H9 (cell line): ENCODE measurements around the gene NUP214. TPM values are rescaled to one million over a fixed set of nuclear protein-coding genes. Genes with fewer than 3 reads are reported as not detected.

Experiments used
- DNase-seq: peaks from one replicate; pipeline ENCODE4 v3.0.0-alpha.2; 2017
- H2AFZ ChIP-seq: one replicate; pipeline ENCODE4 v1.6.1; 2013; ENCODE audit warnings: mild to moderate bottlenecking, low read length, control low read depth, moderate library complexity
- H2AK5ac ChIP-seq: 2 replicates; pipeline ENCODE4 v1.6.1; 2013; ENCODE audit warnings: low read length, control low read depth, mixed read lengths; ENCODE audit not compliant: insufficient read length
- H2BK120ac ChIP-seq: one replicate; pipeline ENCODE4 v1.6.1; 2013; ENCODE audit warnings: low read depth, mild to moderate bottlenecking, low read length, control low read depth, inconsistent platforms; ENCODE audit not compliant: poor library complexity, severe bottlenecking
- H2BK12ac ChIP-seq: 2 replicates; pipeline ENCODE4 v1.6.1; 2013; ENCODE audit warnings: low read length, control low read depth, mixed read lengths, low read depth; ENCODE audit not compliant: insufficient read length
- H2BK15ac ChIP-seq: 2 replicates; pipeline ENCODE4 v1.6.1; 2013; ENCODE audit warnings: low read depth, low read length, control low read depth
- H2BK20ac ChIP-seq: one replicate; pipeline ENCODE4 v1.6.1; 2013; ENCODE audit warnings: low read depth, mild to moderate bottlenecking, low read length, control low read depth, inconsistent platforms; ENCODE audit not compliant: poor library complexity, severe bottlenecking
- H2BK5ac ChIP-seq: 2 replicates; pipeline ENCODE4 v1.6.1; 2013; ENCODE audit warnings: low read length, control low read depth, mixed read lengths; ENCODE audit not compliant: insufficient read length
- H3K14ac ChIP-seq: 2 replicates; pipeline ENCODE4 v1.6.1; 2013; ENCODE audit warnings: low read length, control low read depth; ENCODE audit not compliant: insufficient read depth
- H3K18ac ChIP-seq: 2 replicates; pipeline ENCODE4 v1.6.1; 2013; ENCODE audit warnings: low read depth, mild to moderate bottlenecking, mixed read lengths, low read length, control low read depth; ENCODE audit not compliant: insufficient read length
- H3K23ac ChIP-seq: 2 replicates; pipeline ENCODE4 v1.6.1; 2013; ENCODE audit warnings: low read length, control low read depth, mixed read lengths, low read depth; ENCODE audit not compliant: insufficient read length
- H3K23me2 ChIP-seq: 2 replicates; pipeline ENCODE4 v1.6.1; 2013; ENCODE audit warnings: low read depth, mild to moderate bottlenecking, mixed read lengths, low read length, control low read depth; ENCODE audit not compliant: insufficient read length, poor library complexity, severe bottlenecking
- H3K27ac ChIP-seq: 2 replicates; pipeline ENCODE4 v1.5.1; 2013; ENCODE audit warnings: low read length, control low read depth, mixed read lengths, low read depth; ENCODE audit not compliant: insufficient read length
- H3K27me3 ChIP-seq: 2 replicates; pipeline ENCODE4 v1.6.1; 2013; ENCODE audit warnings: low read length, control low read depth, inconsistent platforms; ENCODE audit not compliant: insufficient read depth
- H3K4ac ChIP-seq: 2 replicates; pipeline ENCODE4 v1.6.1; 2013; ENCODE audit warnings: low read depth, mild to moderate bottlenecking, control low read depth, inconsistent platforms, low read length, moderate library complexity
- H3K4me1 ChIP-seq: 2 replicates; pipeline ENCODE4 v1.6.1; 2013; ENCODE audit warnings: low read length, control low read depth, inconsistent platforms; ENCODE audit not compliant: insufficient read depth
- H3K4me2 ChIP-seq: 2 replicates; pipeline ENCODE4 v1.6.1; 2013; ENCODE audit warnings: low read length, control low read depth, mixed read lengths; ENCODE audit not compliant: insufficient read length, insufficient read depth
- H3K56ac ChIP-seq: 2 replicates; pipeline ENCODE4 v1.6.1; 2013; ENCODE audit warnings: low read depth, mild to moderate bottlenecking, mixed read lengths, low read length, control low read depth; ENCODE audit not compliant: insufficient read length
- H3K79me1 ChIP-seq: 2 replicates; pipeline ENCODE4 v1.6.1; 2013; ENCODE audit warnings: low read depth, mild to moderate bottlenecking, moderate library complexity, low read length, control low read depth, inconsistent platforms; ENCODE audit not compliant: insufficient read depth, poor library complexity, severe bottlenecking
- H3K79me2 ChIP-seq: 2 replicates; pipeline ENCODE4 v1.6.1; 2013; ENCODE audit warnings: low read length, control low read depth, inconsistent platforms; ENCODE audit not compliant: insufficient read depth
- H3K9ac ChIP-seq: 2 replicates; pipeline ENCODE4 v1.6.1; 2013; ENCODE audit warnings: low read length, control low read depth, mixed read lengths; ENCODE audit not compliant: insufficient read length; ENCODE audit errors: extremely low read depth
- H3K9me3 ChIP-seq: one replicate; pipeline ENCODE4 v1.6.1; 2013; ENCODE audit warnings: low read depth, low read length, inconsistent platforms; ENCODE audit not compliant: control insufficient read depth
- H3T11ph ChIP-seq: one replicate; pipeline ENCODE4 v1.6.1; 2013; ENCODE audit warnings: mild to moderate bottlenecking, low read length, control low read depth, inconsistent platforms
- H4K20me1 ChIP-seq: one replicate; pipeline ENCODE4 v1.6.1; 2013; ENCODE audit not compliant: control insufficient read depth, insufficient read length, insufficient read depth
- H4K5ac ChIP-seq: 2 replicates; pipeline ENCODE4 v1.6.1; 2013; ENCODE audit warnings: low read depth, mild to moderate bottlenecking, mixed read lengths, low read length, control low read depth; ENCODE audit not compliant: insufficient read length
- H4K8ac ChIP-seq: replicated peaks from 2 replicates; pipeline ENCODE4 v1.6.1; 2013; ENCODE audit warnings: low read length, control low read depth, mixed read lengths, low read depth; ENCODE audit not compliant: insufficient read length
- H4K91ac ChIP-seq: 2 replicates; pipeline ENCODE4 v1.6.1; 2013; ENCODE audit warnings: low read depth, mild to moderate bottlenecking, moderate library complexity, mixed read lengths, low read length, control low read depth; ENCODE audit not compliant: insufficient read length
- H3K27ac Mint-ChIP-seq, 3 experiments: 2 replicates in 2 of 3; 3 replicates in 1 of 3; pipeline ENCODE4 v1.8.0; 2020 to 2021; ENCODE audit warnings: mixed read lengths in 3 of 3, mild to moderate bottlenecking in 1 of 3, moderate library complexity in 1 of 3
- H3K27me3 Mint-ChIP-seq: 2 replicates; pipeline ENCODE4 v1.8.0; 2021; ENCODE audit warnings: low read depth, mild to moderate bottlenecking, moderate library complexity, mixed read lengths
- H3K36me3 Mint-ChIP-seq, 3 experiments: 2 replicates in 2 of 3; 3 replicates in 1 of 3; pipeline ENCODE4 v1.8.0; 2020 to 2021; ENCODE audit warnings: low read depth in 3 of 3, mixed read lengths in 3 of 3; ENCODE audit not compliant: insufficient read depth in 1 of 3
- H3K4me1 Mint-ChIP-seq, 2 experiments: 2 replicates each; pipeline ENCODE4 v1.8.0; 2020; ENCODE audit warnings: mixed read lengths in 2 of 2
- H3K4me3 Mint-ChIP-seq, 2 experiments: 2 replicates in 1 of 2; 3 replicates in 1 of 2; pipeline ENCODE4 v1.8.0; 2020 to 2021; ENCODE audit warnings: mild to moderate bottlenecking in 2 of 2, mixed read lengths in 2 of 2, moderate library complexity in 1 of 2
- H3K9me3 Mint-ChIP-seq, 2 experiments: 2 replicates in 1 of 2; 3 replicates in 1 of 2; pipeline ENCODE4 v1.8.0; 2020; ENCODE audit warnings: mild to moderate bottlenecking in 2 of 2, mixed read lengths in 2 of 2, moderate library complexity in 1 of 2
- WGBS: extraction: QIAGEN DNeasy Blood & Tissue Kit; methylation state at CpG from one replicate; pipeline ENCODE4 v1.1.7; 2013; ENCODE audit warnings: missing lambda C conversion rate, low lambda C conversion rate, mixed read lengths; ENCODE audit not compliant: insufficient read length; ENCODE audit errors: extremely low coverage; 5-methylcytosine and 5-hydroxymethylcytosine counted together
- total RNA-seq: library from RNA; stranded (reverse); gene quantifications from 2 replicates; pipeline ENCODE4 v1.2.1, GENCODE V29; 2021
- TF ChIP-seq, protein P1 (sequence below): fragments of 200-600 bp; sonication (generic); conservative IDR thresholded peaks from 3 replicates; pipeline ENCODE4 v1.8.0; 2021; ENCODE audit warnings: antibody characterized with exemption, mild to moderate bottlenecking

NUP214 gene
- total RNA-seq, 1 experiment from 2014 or later: 53.8 TPM

- Histone ChIP-seq H2BK12ac (no peak overlapping the region), H3K9ac (no peak overlapping the region), H3K4ac (no peak overlapping the region), H3K23me2 (no peaks in the 10 kb centered on the region), H2AK5ac (no peak overlapping the region), H3T11ph (no peak overlapping the region), H3K79me2 (no peaks in the 10 kb centered on the region), H3K14ac (no peak overlapping the region), H4K91ac (no peak overlapping the region), H2AFZ (no peak overlapping the region), H3K18ac (no peak overlapping the region), H3K4me2 (no peak overlapping the region), H3K27ac (no peak overlapping the region), H4K20me1 (no peaks in the 10 kb centered on the region), H2BK20ac (no peak overlapping the region), H3K56ac (no peak overlapping the region), H3K9me3 (no peaks in the 10 kb centered on the region), H2BK5ac (no peak overlapping the region), H3K79me1 (no peaks in the 10 kb centered on the region), H3K27me3 (no peaks in the 10 kb centered on the region), H3K23ac (no peak overlapping the region), H4K8ac (no peak overlapping the region), H4K5ac (no peak overlapping the region), H3K4me1 (no peaks in the 10 kb centered on the region), H2BK15ac (no peak overlapping the region), H2BK120ac (no peak overlapping the region)
- WGBS: no CpG with 5 or more reads among the region's 2 CpGs
- Mint-ChIP-seq H3K27me3 (no peaks in the 10 kb centered on the region), H3K9me3 (no peaks in the 10 kb centered on the region), H3K27ac (no peak overlapping the region), H3K4me3 (no peak overlapping the region), H3K36me3 (peaks cover 34 to 90% (median 78%) of the 10 kb centered on the region in 3 experiments; a peak in 6 of 7 replicates), H3K4me1 (peaks cover 0 to 11% of the 10 kb centered on the region in 2 experiments; a peak in 2 of 4 replicates)
- DNase-seq: no peak
- TF ChIP-seq, protein P1, sequence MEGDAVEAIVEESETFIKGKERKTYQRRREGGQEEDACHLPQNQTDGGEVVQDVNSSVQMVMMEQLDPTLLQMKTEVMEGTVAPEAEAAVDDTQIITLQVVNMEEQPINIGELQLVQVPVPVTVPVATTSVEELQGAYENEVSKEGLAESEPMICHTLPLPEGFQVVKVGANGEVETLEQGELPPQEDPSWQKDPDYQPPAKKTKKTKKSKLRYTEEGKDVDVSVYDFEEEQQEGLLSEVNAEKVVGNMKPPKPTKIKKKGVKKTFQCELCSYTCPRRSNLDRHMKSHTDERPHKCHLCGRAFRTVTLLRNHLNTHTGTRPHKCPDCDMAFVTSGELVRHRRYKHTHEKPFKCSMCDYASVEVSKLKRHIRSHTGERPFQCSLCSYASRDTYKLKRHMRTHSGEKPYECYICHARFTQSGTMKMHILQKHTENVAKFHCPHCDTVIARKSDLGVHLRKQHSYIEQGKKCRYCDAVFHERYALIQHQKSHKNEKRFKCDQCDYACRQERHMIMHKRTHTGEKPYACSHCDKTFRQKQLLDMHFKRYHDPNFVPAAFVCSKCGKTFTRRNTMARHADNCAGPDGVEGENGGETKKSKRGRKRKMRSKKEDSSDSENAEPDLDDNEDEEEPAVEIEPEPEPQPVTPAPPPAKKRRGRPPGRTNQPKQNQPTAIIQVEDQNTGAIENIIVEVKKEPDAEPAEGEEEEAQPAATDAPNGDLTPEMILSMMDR: no peak
These were observed 19.9 kb downstream of the NUP214 start for GRCh38 chr9:131145245-131145644.
